ENCODE results near the gene LGI4.

GRCh38 chr19:35117116-35117515 lies 17.7 kb downstream of the LGI4 start:
- TF ChIP-seq CTCF (IDR thresholded peaks at IDR 0.05; ENCODE audit: low read depth, low read length, missing input control), result no peak
- no peak for TF ChIP-seq MAX (IDR thresholded peaks at IDR 0.05)
- TF ChIP-seq EGR1 (IDR thresholded peaks at IDR 0.05; ENCODE audit: low read depth in 2 of 2), result no peak
- no peak for TF ChIP-seq TAF1 (conservative IDR thresholded peaks at IDR 0.05)
- TF ChIP-seq JUND (IDR thresholded peaks at IDR 0.05), result no peak
- TF ChIP-seq GABPA (IDR thresholded peaks at IDR 0.05 in 1 of 2, conservative IDR thresholded peaks at IDR 0.05 in 1 of 2), result no peak
- no peak for TF ChIP-seq YY1 (IDR thresholded peaks at IDR 0.05)
- no peak for TF ChIP-seq RAD21 (IDR thresholded peaks at IDR 0.05)
- no peak for TF ChIP-seq ZBTB33 (IDR thresholded peaks at IDR 0.05)
- TF ChIP-seq REST (IDR thresholded peaks at IDR 0.05), result no peak
- TF ChIP-seq SP1 (IDR thresholded peaks at IDR 0.05), result no peak
- no peak for TF ChIP-seq FOXA1 (IDR thresholded peaks at IDR 0.05)
- TF ChIP-seq RXRA (IDR thresholded peaks at IDR 0.05), result no peak
